SK-N-SH treated with all-trans-retinoic acid at 6 μM for 48 hours (cell line): Measurements from ENCODE around the gene CEPT1.

Experiments used
- ARNTL ChIP-seq: fragments of 450-650 bp; formaldehyde crosslinking; IDR thresholded peaks from 2 replicates; pipeline ENCODE4 v1.5.0; 2020; ENCODE audit warnings: low read depth, mild to moderate bottlenecking, moderate library complexity, borderline replicate concordance
- BACH2 ChIP-seq: fragments of 250-450 bp; sonication (Bioruptor Pico); IDR thresholded peaks from 2 replicates; pipeline ENCODE4 v1.9.0; 2021; ENCODE audit warnings: mild to moderate bottlenecking, borderline replicate concordance
- TCF4 ChIP-seq: fragments of 250-450 bp; sonication (Bioruptor Pico); IDR thresholded peaks from 2 replicates; pipeline ENCODE4 v1.8.0; 2021; ENCODE audit warnings: mild to moderate bottlenecking, moderate library complexity, borderline replicate concordance
- ZNF70 ChIP-seq: fragments of 450-650 bp; formaldehyde crosslinking; IDR thresholded peaks from 2 replicates; pipeline ENCODE4 v1.5.0; 2020; ENCODE audit warnings: mild to moderate bottlenecking, moderate library complexity

DNA sequence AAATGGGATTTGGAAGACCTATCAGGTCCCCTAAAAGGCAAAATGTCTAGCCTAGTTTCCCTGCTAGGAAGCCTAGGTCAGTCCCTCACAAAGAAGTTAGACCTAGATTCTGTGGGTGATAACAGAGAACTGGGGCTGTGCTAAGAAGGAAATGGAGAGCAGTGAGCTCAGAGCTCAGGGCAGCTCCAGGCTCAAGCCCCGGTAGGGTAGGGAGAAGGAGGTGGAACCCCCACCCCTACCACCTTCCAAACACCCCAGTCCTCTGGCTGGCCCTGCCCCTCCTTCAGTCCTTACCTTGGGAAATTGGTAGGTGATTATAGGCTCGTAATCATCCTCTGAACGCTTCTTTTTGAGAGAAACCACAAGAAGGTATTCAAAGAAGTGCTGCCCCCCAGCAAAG, 59.3 kb downstream of the CEPT1 start:
- TF ChIP-seq ZNF70 (CRISPR knock-in tag) (no peak), TCF4 (CRISPR knock-in tag) (no peak), BACH2 (CRISPR knock-in tag) (no peak), ARNTL (CRISPR knock-in tag) (no peak)
